Trophoblast cell (in vitro differentiated cells and primary cell): ENCODE results near the gene RPL36AL.

Source experiments
- DNase-seq, 2 donors: peaks; one replicate each; pipeline ENCODE4 v3.0.0-alpha.2; 2016
- H2AFZ ChIP-seq: 2 replicates; pipeline ENCODE4 v1.6.1; 2013; ENCODE audit warnings: low read length, moderate library complexity, mild to moderate bottlenecking; ENCODE audit not compliant: insufficient read depth, poor library complexity
- H2AK5ac ChIP-seq: 2 replicates; pipeline ENCODE4 v1.6.1; 2013; ENCODE audit warnings: mild to moderate bottlenecking, low read length
- H2BK120ac ChIP-seq: 2 replicates; pipeline ENCODE4 v1.6.1; 2013; ENCODE audit warnings: low read length, mild to moderate bottlenecking, moderate library complexity; ENCODE audit not compliant: insufficient read depth, poor library complexity
- H2BK12ac ChIP-seq: 2 replicates; pipeline ENCODE4 v1.6.1; 2013; ENCODE audit warnings: mild to moderate bottlenecking, low read length, moderate library complexity
- H2BK5ac ChIP-seq: 2 replicates; pipeline ENCODE4 v1.6.1; 2013; ENCODE audit warnings: low read length, low read depth, moderate library complexity, mild to moderate bottlenecking; ENCODE audit not compliant: poor library complexity
- H3K14ac ChIP-seq: 2 replicates; pipeline ENCODE4 v1.6.1; 2013; ENCODE audit warnings: mild to moderate bottlenecking, low read length
- H3K18ac ChIP-seq: 2 replicates; pipeline ENCODE4 v1.6.1; 2013; ENCODE audit warnings: mild to moderate bottlenecking, low read length
- H3K23ac ChIP-seq: 2 replicates; pipeline ENCODE4 v1.6.1; 2013; ENCODE audit warnings: low read length
- H3K27ac ChIP-seq: 2 replicates; pipeline ENCODE4 v1.5.1; 2013; ENCODE audit warnings: low read depth, mild to moderate bottlenecking, inconsistent platforms, low read length, moderate library complexity
- H3K27me3 ChIP-seq: 2 replicates; pipeline ENCODE4 v1.6.1; 2013; ENCODE audit warnings: inconsistent platforms, mild to moderate bottlenecking, low read length, moderate library complexity; ENCODE audit not compliant: insufficient read depth
- H3K36me3 ChIP-seq, 2 experiments: 1 replicate in 1 of 2; 2 replicates in 1 of 2; pipeline ENCODE4 v1.6.1; 2013; ENCODE audit warnings: low read length in 2 of 2, mild to moderate bottlenecking in 2 of 2, moderate library complexity in 1 of 2; ENCODE audit not compliant: insufficient read depth in 2 of 2, control insufficient read depth in 1 of 2
- H3K4ac ChIP-seq: 2 replicates; pipeline ENCODE4 v1.6.1; 2013; ENCODE audit warnings: low read depth, mild to moderate bottlenecking, low read length, moderate library complexity
- H3K4me1 ChIP-seq, 2 experiments: 1 replicate in 1 of 2; 2 replicates in 1 of 2; pipeline ENCODE4 v1.6.1; 2013; ENCODE audit warnings: low read length in 2 of 2, mild to moderate bottlenecking in 2 of 2, moderate library complexity in 1 of 2; ENCODE audit not compliant: insufficient read depth in 2 of 2, control insufficient read depth in 1 of 2
- H3K4me2 ChIP-seq: 2 replicates; pipeline ENCODE4 v1.6.1; 2013; ENCODE audit warnings: inconsistent platforms, mild to moderate bottlenecking, low read length, moderate library complexity
- H3K4me3 ChIP-seq: 2 replicates; pipeline ENCODE4 v1.5.1; 2013; ENCODE audit warnings: mild to moderate bottlenecking, low read depth, low read length, inconsistent platforms
- H3K79me1 ChIP-seq: one replicate; pipeline ENCODE4 v1.6.1; 2013; ENCODE audit warnings: low read length
- H3K79me2 ChIP-seq: 2 replicates; pipeline ENCODE4 v1.6.1; 2013; ENCODE audit warnings: low read length, mild to moderate bottlenecking; ENCODE audit not compliant: control insufficient read depth, insufficient read depth, poor library complexity
- H3K9ac ChIP-seq: 2 replicates; pipeline ENCODE4 v1.6.1; 2013; ENCODE audit warnings: mild to moderate bottlenecking, low read length
- H3K9me3 ChIP-seq: 2 replicates; pipeline ENCODE4 v1.6.1; 2013; ENCODE audit warnings: low read depth, mild to moderate bottlenecking, control low read depth, inconsistent platforms, low read length; ENCODE audit not compliant: insufficient read depth
- H4K12ac ChIP-seq: 2 replicates; pipeline ENCODE4 v1.6.1; 2013; ENCODE audit warnings: low read depth, mild to moderate bottlenecking, low read length, moderate library complexity
- H4K8ac ChIP-seq: 2 replicates; pipeline ENCODE4 v1.6.1; 2013; ENCODE audit warnings: low read depth, mild to moderate bottlenecking, low read length, moderate library complexity
- H4K91ac ChIP-seq: one replicate; pipeline ENCODE4 v1.6.1; 2013; ENCODE audit warnings: low read depth, mild to moderate bottlenecking, low read length, moderate library complexity
- WGBS: extraction: QIAGEN DNeasy Blood & Tissue Kit; methylation state at CpG from one replicate; pipeline ENCODE4 v1.1.7; 2013; ENCODE audit warnings: missing lambda C conversion rate; ENCODE audit not compliant: insufficient read length, insufficient coverage; ENCODE audit errors: extremely low coverage; 5-methylcytosine and 5-hydroxymethylcytosine counted together

The RPL36AL gene

GRCh38 chr14:49623941-49624839 lies 3.8 kb upstream of the RPL36AL start:
- no peak overlapping the region for H4K91ac ChIP-seq
- H3K9ac ChIP-seq: no peak overlapping the region
- no CpG with 5 or more reads among the region's 6 CpGs for WGBS
- H3K14ac ChIP-seq: no peak overlapping the region
- no peak overlapping the region for H2BK12ac ChIP-seq
- peaks cover 20% of the 10 kb centered on the region for H3K79me2 ChIP-seq
- peaks cover 13% of the 10 kb centered on the region for H3K79me1 ChIP-seq
- H3K27ac ChIP-seq: no peak overlapping the region
- no peak overlapping the region for H3K4ac ChIP-seq
- peaks cover 3 to 9% of the 10 kb centered on the region in 2 experiments for H3K4me1 ChIP-seq
- DNase-seq: peak; percentile 64 to 67
- H3K23ac ChIP-seq: no peak overlapping the region
- H3K9me3 ChIP-seq: no peaks in the 10 kb centered on the region
- H2BK5ac ChIP-seq: no peak overlapping the region
- no peak overlapping the region for H2BK120ac ChIP-seq
- H3K36me3 ChIP-seq: peaks cover 4 to 8% of the 10 kb centered on the region in 2 experiments
- no peak overlapping the region for H4K12ac ChIP-seq
- H4K8ac ChIP-seq: no peak overlapping the region
- H3K4me2 ChIP-seq: no peak overlapping the region
- H2AFZ ChIP-seq: no peak overlapping the region
- no peak overlapping the region for H2AK5ac ChIP-seq
- H3K4me3 ChIP-seq: no peak overlapping the region
- no peaks in the 10 kb centered on the region for H3K27me3 ChIP-seq
- no peak overlapping the region for H3K18ac ChIP-seq

GRCh38 chr14:49623387-49623786 lies 3.0 kb upstream of the RPL36AL start:
- H3K79me2 ChIP-seq: peaks cover 20% of the 10 kb centered on the region

GRCh38 chr14:49622022-49622607 lies 1.7 kb upstream of the RPL36AL start:
- DNase-seq: no peak
- Histone ChIP-seq H4K8ac (no peak overlapping the region), H2AK5ac (no peak overlapping the region), H3K79me1 (peaks cover 13% of the 10 kb centered on the region), H4K91ac (no peak overlapping the region), H3K23ac (no peak overlapping the region), H3K9me3 (no peaks in the 10 kb centered on the region), H2BK12ac (no peak overlapping the region), H3K4me1 (peaks cover 3 to 9% of the 10 kb centered on the region in 2 experiments), H2BK120ac (no peak overlapping the region), H3K4ac (no peak overlapping the region), H3K36me3 (peaks cover 11 to 15% of the 10 kb centered on the region in 2 experiments), H3K27ac (no peak overlapping the region), H3K18ac (no peak overlapping the region), H2BK5ac (no peak overlapping the region), H2AFZ (no peak overlapping the region), H4K12ac (no peak overlapping the region), H3K14ac (no peak overlapping the region), H3K79me2 (peaks cover 20% of the 10 kb centered on the region), H3K4me3 (no peak overlapping the region), H3K27me3 (no peaks in the 10 kb centered on the region), H3K9ac (no peak overlapping the region), H3K4me2 (peak overlapping the region; percentile 89)
- WGBS: no CpG with 5 or more reads among the region's 3 CpGs

More at GRCh38 chr14:49623387-49623786, 3.0 kb upstream of the RPL36AL start:
- Histone ChIP-seq H4K8ac (no peak overlapping the region), H2AK5ac (no peak overlapping the region), H3K9me3 (no peaks in the 10 kb centered on the region), H2AFZ (no peak overlapping the region), H3K9ac (no peak overlapping the region), H3K4me1 (peaks cover 3 to 9% of the 10 kb centered on the region in 2 experiments), H3K27ac (no peak overlapping the region), H3K4me2 (no peak overlapping the region), H2BK12ac (no peak overlapping the region), H4K91ac (no peak overlapping the region), H3K36me3 (peaks cover 7 to 8% of the 10 kb centered on the region in 2 experiments), H3K79me1 (peaks cover 13% of the 10 kb centered on the region), H3K4me3 (no peak overlapping the region), H3K27me3 (no peaks in the 10 kb centered on the region), H2BK5ac (no peak overlapping the region), H3K23ac (no peak overlapping the region), H3K4ac (no peak overlapping the region), H3K14ac (no peak overlapping the region), H4K12ac (no peak overlapping the region), H2BK120ac (no peak overlapping the region), H3K18ac (no peak overlapping the region)
- no CpG with 5 or more reads among the region's 3 CpGs for WGBS
- no peak for DNase-seq

GRCh38 chr14:49621114-49621881 lies 872 bp upstream of the RPL36AL start:
- Histone ChIP-seq H2BK12ac (peak overlapping the region; percentile 23), H3K27me3 (no peaks in the 10 kb centered on the region), H2AK5ac (peak overlapping the region; percentile 24), H3K9ac (peak overlapping the region; percentile 78), H4K91ac (peak overlapping the region; percentile 56), H3K79me2 (peaks cover 20% of the 10 kb centered on the region), H3K36me3 (peaks cover 6 to 12% of the 10 kb centered on the region in 2 experiments), H2AFZ (peak overlapping the region; percentile 95), H3K27ac (peak overlapping the region; percentile 16), H3K79me1 (peaks cover 13% of the 10 kb centered on the region), H2BK120ac (peak overlapping the region; percentile 18), H3K14ac (peak overlapping the region; percentile 82), H3K9me3 (no peaks in the 10 kb centered on the region), H3K23ac (no peak overlapping the region), H2BK5ac (peak overlapping the region; percentile 53), H3K4me2 (peak overlapping the region; percentile 89), H3K18ac (peak overlapping the region; percentile 85), H4K8ac (peak overlapping the region; percentile 78), H3K4ac (peak overlapping the region; percentile 38), H4K12ac (peak overlapping the region; percentile 27), H3K4me3 (peak overlapping the region; percentile 98), H3K4me1 (peaks cover 3 to 9% of the 10 kb centered on the region in 2 experiments)
- DNase-seq: peak in 1 of 2 donors; percentile 53
- WGBS: no CpG with 5 or more reads among the region's 65 CpGs
